ENCODE data around the gene NEUROG1.

Gene NEUROG1

DNA sequence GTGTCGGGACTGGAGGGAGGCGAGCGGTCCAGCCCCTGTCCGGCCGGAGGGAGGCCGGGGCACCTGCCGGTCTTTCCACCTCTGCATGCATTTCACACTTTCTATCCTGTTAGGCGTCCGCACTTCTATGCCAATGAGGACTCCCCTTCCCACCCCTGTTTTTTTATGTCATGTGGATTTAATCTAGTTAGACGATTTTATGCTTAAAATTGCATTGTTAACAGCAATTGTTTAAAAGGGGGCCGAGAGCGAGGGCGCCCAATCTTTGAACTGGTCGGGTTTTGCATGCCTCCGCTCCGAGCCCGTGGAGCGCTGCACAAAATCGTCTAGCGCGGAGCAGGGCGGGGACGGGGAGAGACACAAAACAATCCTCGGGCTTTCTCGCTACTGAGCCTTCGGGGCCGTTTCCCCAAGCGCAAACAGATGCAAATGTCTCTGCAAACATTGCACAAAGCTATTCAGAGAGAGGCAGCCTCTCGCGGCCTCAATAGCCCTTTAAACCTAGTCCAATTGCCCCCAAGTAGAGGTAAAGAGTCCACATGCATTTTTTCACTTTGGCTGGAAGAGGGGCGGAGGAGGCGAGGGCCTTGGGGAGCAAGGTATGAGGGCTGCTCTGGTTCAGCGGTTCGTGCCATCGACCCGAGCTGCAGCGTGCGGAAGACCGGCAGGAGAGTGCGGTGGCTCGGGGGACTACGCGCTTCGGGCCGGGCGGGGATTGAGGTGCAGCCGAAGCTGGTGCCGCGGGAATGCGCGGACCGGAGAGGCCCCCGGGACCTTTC lies 46.1 kb downstream of the NEUROG1 start:
- Histone ChIP-seq H3K27me3 (replicated peaks; ENCODE audit: insufficient read depth, low read length) (peaks cover 26% of the 10 kb centered on the region; the same call in 1 of the 2 replicates), H3K4me2 (ENCODE audit: low read depth, low read length) (no peak overlapping the region), H4K20me1 (ENCODE audit: insufficient read depth, low read length) (no peaks in the 10 kb centered on the region), H3K9me2 (replicated peaks; ENCODE audit: insufficient read depth, low read length) (no peaks in the 10 kb centered on the region), H3K27ac (ENCODE audit: low read length) (no peak overlapping the region), H3F3A (ENCODE audit: insufficient read depth, low read length) (no peaks in the 10 kb centered on the region), H3K4me3 (ENCODE audit: low read length) (no peak overlapping the region), H3K4me1 (ENCODE audit: low read length) (no peaks in the 10 kb centered on the region), H3K9ac (ENCODE audit: low read length) (no peak overlapping the region), H3K36me3 (replicated peaks; ENCODE audit: insufficient read depth, low read length) (no peaks in the 10 kb centered on the region), H3K79me2 (ENCODE audit: low read length) (no peaks in the 10 kb centered on the region), H3K9me3 (replicated peaks; ENCODE audit: insufficient read depth, low read length) (no peaks in the 10 kb centered on the region), H2AFZ (ENCODE audit: low read length) (no peak overlapping the region)
- no peak for TF ChIP-seq EZH2 (optimal IDR thresholded peaks at IDR 0.05; ENCODE audit: low read depth, low read length)
- TF ChIP-seq, protein P1, sequence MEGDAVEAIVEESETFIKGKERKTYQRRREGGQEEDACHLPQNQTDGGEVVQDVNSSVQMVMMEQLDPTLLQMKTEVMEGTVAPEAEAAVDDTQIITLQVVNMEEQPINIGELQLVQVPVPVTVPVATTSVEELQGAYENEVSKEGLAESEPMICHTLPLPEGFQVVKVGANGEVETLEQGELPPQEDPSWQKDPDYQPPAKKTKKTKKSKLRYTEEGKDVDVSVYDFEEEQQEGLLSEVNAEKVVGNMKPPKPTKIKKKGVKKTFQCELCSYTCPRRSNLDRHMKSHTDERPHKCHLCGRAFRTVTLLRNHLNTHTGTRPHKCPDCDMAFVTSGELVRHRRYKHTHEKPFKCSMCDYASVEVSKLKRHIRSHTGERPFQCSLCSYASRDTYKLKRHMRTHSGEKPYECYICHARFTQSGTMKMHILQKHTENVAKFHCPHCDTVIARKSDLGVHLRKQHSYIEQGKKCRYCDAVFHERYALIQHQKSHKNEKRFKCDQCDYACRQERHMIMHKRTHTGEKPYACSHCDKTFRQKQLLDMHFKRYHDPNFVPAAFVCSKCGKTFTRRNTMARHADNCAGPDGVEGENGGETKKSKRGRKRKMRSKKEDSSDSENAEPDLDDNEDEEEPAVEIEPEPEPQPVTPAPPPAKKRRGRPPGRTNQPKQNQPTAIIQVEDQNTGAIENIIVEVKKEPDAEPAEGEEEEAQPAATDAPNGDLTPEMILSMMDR (IDR thresholded peaks at IDR 0.05; ENCODE audit: low read length) = no peak
- TF ChIP-seq EZH2phosphoT487 (IDR thresholded peaks at IDR 0.05; ENCODE audit: low read length) = no peak
- no peak for DNase-seq

DNA sequence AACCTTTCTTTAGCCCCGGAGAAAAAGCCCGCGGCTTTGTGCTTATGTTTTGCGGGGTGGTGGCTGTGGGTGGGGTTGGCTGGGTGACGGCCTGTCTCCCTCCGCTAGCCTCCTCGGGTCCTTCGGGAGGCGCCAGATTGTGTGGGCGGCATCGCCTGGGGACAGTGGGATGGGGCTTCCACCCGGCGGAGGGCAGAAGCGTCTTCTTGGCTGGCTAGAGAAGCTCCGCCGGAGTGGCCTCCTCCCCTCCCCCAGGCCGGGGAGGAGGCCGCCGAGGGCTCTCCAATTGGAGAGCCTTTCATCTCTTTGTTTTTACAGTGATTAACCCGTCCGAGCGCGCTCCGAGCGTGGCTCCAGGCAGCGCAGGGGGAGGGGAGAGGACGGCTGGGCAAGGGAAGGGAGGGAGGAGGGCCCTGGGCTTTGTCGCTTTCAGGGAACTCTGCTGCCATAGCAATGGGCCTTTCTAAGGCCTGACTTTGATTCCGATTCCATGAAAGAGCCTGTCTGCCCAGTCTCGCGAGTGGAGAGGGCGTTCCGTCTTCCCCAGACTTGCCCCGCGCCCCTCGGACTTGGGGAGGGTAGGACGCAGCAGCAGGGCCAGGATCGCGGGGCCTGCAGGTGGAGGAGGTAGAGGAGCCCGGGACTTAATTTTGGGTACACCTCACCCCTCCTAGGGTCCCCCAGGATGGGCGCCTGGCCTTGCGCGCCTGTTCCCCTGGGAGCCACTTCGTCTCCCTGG lies 46.9 kb downstream of the NEUROG1 start:
- DNase-seq = no peak
- Histone ChIP-seq H3K36me3 (replicated peaks; ENCODE audit: insufficient read depth, low read length) (no peaks in the 10 kb centered on the region), H3K4me1 (ENCODE audit: low read length) (no peaks in the 10 kb centered on the region), H3K27me3 (replicated peaks; ENCODE audit: insufficient read depth, low read length) (peaks cover 26% of the 10 kb centered on the region; the same call in 1 of the 2 replicates), H3K9me2 (replicated peaks; ENCODE audit: insufficient read depth, low read length) (no peaks in the 10 kb centered on the region), H3K79me2 (ENCODE audit: low read length) (no peaks in the 10 kb centered on the region), H3K27ac (ENCODE audit: low read length) (no peak overlapping the region), H3K9me3 (replicated peaks; ENCODE audit: insufficient read depth, low read length) (no peaks in the 10 kb centered on the region), H3K4me2 (ENCODE audit: low read depth, low read length) (no peak overlapping the region), H3K4me3 (ENCODE audit: low read length) (no peak overlapping the region), H2AFZ (ENCODE audit: low read length) (no peak overlapping the region), H4K20me1 (ENCODE audit: insufficient read depth, low read length) (no peaks in the 10 kb centered on the region), H3F3A (ENCODE audit: insufficient read depth, low read length) (no peaks in the 10 kb centered on the region), H3K9ac (ENCODE audit: low read length) (no peak overlapping the region)
- TF ChIP-seq EZH2phosphoT487 (IDR thresholded peaks at IDR 0.05; ENCODE audit: low read length) (no peak), EZH2 (optimal IDR thresholded peaks at IDR 0.05; ENCODE audit: low read depth, low read length) (no peak)
- TF ChIP-seq, protein P1 (IDR thresholded peaks at IDR 0.05; ENCODE audit: low read length) = no peak

DNA sequence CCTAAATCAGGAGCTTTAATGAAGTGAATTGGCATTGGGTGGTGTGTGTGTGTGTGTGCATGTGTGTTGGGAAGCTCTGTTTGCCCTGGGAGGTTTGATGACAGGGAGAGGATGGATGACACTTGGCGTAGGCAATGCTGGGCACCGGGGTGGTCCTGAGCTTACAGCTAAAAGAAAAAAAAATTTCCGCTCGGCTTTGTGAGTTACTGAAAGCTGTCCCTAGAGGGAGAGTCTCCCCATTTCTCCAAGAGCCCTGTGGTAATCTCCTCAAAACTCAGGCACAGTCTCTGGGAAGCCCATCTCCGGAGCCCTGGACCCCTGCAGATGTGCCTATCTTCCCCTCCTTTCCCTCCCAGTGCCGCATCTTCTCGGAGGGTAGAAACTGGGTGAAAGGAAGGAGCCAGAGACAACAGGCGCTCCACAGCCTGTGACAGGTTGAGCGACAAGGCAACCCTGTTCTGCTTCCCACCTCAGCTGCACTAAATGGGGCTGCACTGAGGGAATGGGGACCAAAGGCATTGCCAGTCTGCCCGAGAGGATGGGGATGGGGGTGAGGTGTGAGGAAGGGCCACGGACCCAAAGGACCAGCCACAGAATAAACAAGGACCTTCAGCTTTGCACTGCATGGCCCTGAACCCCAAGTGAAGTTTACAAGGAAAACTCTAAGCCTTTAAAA lies 47.8 kb downstream of the NEUROG1 start:
- no peak overlapping the region for H3K27ac ChIP-seq (ENCODE audit: low read length)

More for the DNA sequence above, 47.8 kb downstream of the NEUROG1 start:
- TF ChIP-seq, protein P1 (IDR thresholded peaks at IDR 0.05; ENCODE audit: low read length) = no peak
- TF ChIP-seq EZH2phosphoT487 (IDR thresholded peaks at IDR 0.05; ENCODE audit: low read length) (no peak), EZH2 (optimal IDR thresholded peaks at IDR 0.05; ENCODE audit: low read depth, low read length) (no peak)
- peaks cover 26% of the 10 kb centered on the region; the same call in 1 of the 2 replicates for H3K27me3 ChIP-seq (replicated peaks; ENCODE audit: insufficient read depth, low read length)
- H3K79me2 ChIP-seq (ENCODE audit: low read length) = no peaks in the 10 kb centered on the region
- no peak overlapping the region for H3K9ac ChIP-seq (ENCODE audit: low read length)
- H3K36me3 ChIP-seq (replicated peaks; ENCODE audit: insufficient read depth, low read length) = no peaks in the 10 kb centered on the region
- DNase-seq = no peak
- no peaks in the 10 kb centered on the region for H3F3A ChIP-seq (ENCODE audit: insufficient read depth, low read length)
- H3K9me3 ChIP-seq (replicated peaks; ENCODE audit: insufficient read depth, low read length) = no peaks in the 10 kb centered on the region
- H3K4me2 ChIP-seq (ENCODE audit: low read depth, low read length) = no peak overlapping the region
- H4K20me1 ChIP-seq (ENCODE audit: insufficient read depth, low read length) = no peaks in the 10 kb centered on the region
- no peak overlapping the region for H3K4me3 ChIP-seq (ENCODE audit: low read length)
- no peak overlapping the region for H2AFZ ChIP-seq (ENCODE audit: low read length)
- H3K9me2 ChIP-seq (replicated peaks; ENCODE audit: insufficient read depth, low read length) = no peaks in the 10 kb centered on the region
- H3K4me1 ChIP-seq (ENCODE audit: low read length) = no peaks in the 10 kb centered on the region

Measured in MM.1S (cell line).